Colon (tissue), 2 donors: ENCODE data around the gene LOXL1.

Source experiments
- FAIRE-seq: peaks from 2 replicates; lab custom pipeline; 2012; peaks lifted over from hg19 to GRCh38; lab: Jason Lieb, UNC
- donor health status: control.
- donor health status: control.

LOXL1 gene

DNA sequence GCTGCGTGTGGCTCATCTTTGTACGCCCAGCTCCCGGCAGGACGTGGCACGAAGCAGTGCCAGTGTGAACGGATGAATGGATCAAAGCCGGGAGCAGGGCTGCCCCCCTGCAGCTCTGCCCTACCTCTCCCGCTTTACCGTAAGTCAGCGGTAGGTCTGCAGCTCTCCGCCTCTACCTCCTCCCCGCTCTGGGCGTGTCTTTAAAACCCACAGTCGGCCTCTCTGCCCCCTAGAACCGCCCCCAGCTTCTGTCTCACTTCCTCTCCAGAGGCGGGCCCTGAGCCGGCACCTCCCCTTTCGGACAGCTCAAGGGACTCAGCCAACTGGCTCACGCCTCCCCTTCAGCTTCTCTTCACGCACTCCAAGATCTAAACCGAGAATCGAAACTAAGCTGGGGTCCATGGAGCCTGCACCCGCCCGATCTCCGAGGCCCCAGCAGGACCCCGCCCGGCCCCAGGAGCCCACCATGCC is 68.2 kb downstream of the LOXL1 start, which contains the start of gene PML:
Gene PML, plus strand, starts transcription at position 304 of the 471 bp plus-strand sequence. Its CDS starts 97 bp downstream, at position 401.
- FAIRE-seq, result no peak

- no peak for FAIRE-seq
Observed at GRCh38 chr15:73994912-73995622, 68.8 kb downstream of the LOXL1 start.

DNA sequence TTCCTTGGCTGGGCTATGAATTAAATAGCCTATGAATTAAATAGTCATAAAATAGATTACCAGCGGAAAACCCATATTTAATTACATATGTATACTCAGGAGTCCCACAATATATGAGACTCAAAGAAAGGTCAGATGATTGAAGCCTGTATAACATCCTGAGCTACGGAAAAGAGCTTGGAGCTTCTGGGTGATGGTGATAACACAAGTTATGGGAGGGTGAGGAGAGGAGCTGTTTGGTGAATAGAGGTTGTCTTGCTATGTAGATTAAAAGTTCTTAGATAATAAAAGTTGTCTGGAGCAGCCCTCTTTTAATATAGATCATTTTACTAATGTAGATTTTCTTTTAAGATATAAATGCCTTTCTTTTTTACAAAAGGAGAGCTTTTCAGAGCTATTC is 70.0 kb downstream of the LOXL1 start:
- no peak for FAIRE-seq

GRCh38 chr15:73996939-73997338 is 70.7 kb downstream of the LOXL1 start:
- no peak for FAIRE-seq

GRCh38 chr15:73997986-73998385 is 71.7 kb downstream of the LOXL1 start:
- no peak for FAIRE-seq
